Natural killer cell (primary cell): ENCODE results near the gene NAALADL2. TPM values are rescaled to one million over a fixed set of nuclear protein-coding genes. Genes with fewer than 3 reads are reported as not detected.
"Not testable (repeated sequence)": the region's sequence is repeated elsewhere in the genome, so short reads cannot be mapped to it uniquely, and the experiment has no call there.

ENCODE experiments used
- ATAC-seq, 3 donors: fragments of 150-1000 bp in 2 of 3; fragments of 200-7000 bp in 1 of 3; cut with Tn5 transposase; 1 replicate in 1 of 3; 2 replicates in 2 of 3; pipeline ENCODE4 v1.10.0; 2021; ENCODE audit warnings: mild to moderate bottlenecking in 2 of 3, moderate library complexity in 2 of 3
- DNase-seq, 2 donors: peaks; one replicate each; pipeline versions ENCODE4 v3.0.0 to v3.0.0-alpha.2; 2013 to 2021; ENCODE audit warnings: mixed read lengths in 1 of 2
- H3K27ac ChIP-seq: one replicate; pipeline ENCODE4 v1.5.1; 2013; ENCODE audit warnings: mild to moderate bottlenecking, low read length
- H3K27me3 ChIP-seq: one replicate; pipeline ENCODE4 v1.6.1; 2013; ENCODE audit warnings: low read length; ENCODE audit not compliant: control insufficient read depth, insufficient read depth
- H3K36me3 ChIP-seq: one replicate; pipeline ENCODE4 v1.6.1; 2013; ENCODE audit warnings: low read length; ENCODE audit not compliant: control insufficient read depth, insufficient read depth
- H3K4me1 ChIP-seq: one replicate; pipeline ENCODE4 v1.6.1; 2013; ENCODE audit warnings: low read length; ENCODE audit not compliant: control insufficient read depth, insufficient read depth
- H3K4me3 ChIP-seq: one replicate; pipeline ENCODE4 v1.5.1; 2013; ENCODE audit warnings: low read length
- H3K9me3 ChIP-seq: one replicate; pipeline ENCODE4 v1.6.1; 2013; ENCODE audit warnings: low read length; ENCODE audit not compliant: control insufficient read depth, insufficient read depth
- H3K27ac Mint-ChIP-seq, 2 donors: one replicate each; pipeline ENCODE4 v1.8.0; 2022; ENCODE audit warnings: mild to moderate bottlenecking in 2 of 2, mixed read lengths in 2 of 2, moderate library complexity in 1 of 2
- H3K27me3 Mint-ChIP-seq, 2 donors: one replicate each; pipeline ENCODE4 v1.8.0; 2022; ENCODE audit warnings: low read depth in 2 of 2, mixed read lengths in 2 of 2
- H3K36me3 Mint-ChIP-seq: one replicate; pipeline ENCODE4 v1.8.0; 2022; ENCODE audit warnings: mixed read lengths
- H3K4me1 Mint-ChIP-seq, 2 donors: one replicate each; pipeline ENCODE4 v1.8.0; 2022; ENCODE audit warnings: mixed read lengths in 2 of 2
- H3K4me3 Mint-ChIP-seq: one replicate; pipeline ENCODE4 v1.8.0; 2022; ENCODE audit warnings: mild to moderate bottlenecking, moderate library complexity, mixed read lengths
- H3K9me3 Mint-ChIP-seq, 2 donors: one replicate each; pipeline ENCODE4 v1.8.0; 2022; ENCODE audit warnings: mixed read lengths in 2 of 2
- CTCF ChIP-seq: fragments of 200-600 bp; IDR thresholded peaks from one replicate; pipeline ENCODE4 v1.8.0; 2022; ENCODE audit warnings: antibody characterized with exemption
- whole genome bisulfite sequencing: methylation state at CpG from one replicate; pipeline ENCODE4 v1.1.7; 2013; ENCODE audit warnings: missing lambda C conversion rate; ENCODE audit not compliant: insufficient coverage; 5-methylcytosine and 5-hydroxymethylcytosine counted together
- intact Hi-C: fragments of 100-400 bp; cut with micrococcal nuclease; formaldehyde crosslinking; loops from one replicate; pipeline ENCODE4 v1.14.2; 2022
- total RNA-seq, 4 donors: library from RNA; stranded (reverse); fragments of 120-200 nt in 1 of 4; gene quantifications; one replicate each; pipeline versions ENCODE4 v1.2.3 to v1.2.4, GENCODE V29; 2013 to 2022

NAALADL2 gene
- total RNA-seq, 3 donors from 2014 or later (not counting 1 experiment from before 2014, with no cell fraction given): not detected

- Histone ChIP-seq H3K36me3 (no peaks in the 10 kb centered on the region), H3K27ac (no peak overlapping the region), H3K4me1 (no peaks in the 10 kb centered on the region), H3K4me3 (no peak overlapping the region), H3K9me3 (no peaks in the 10 kb centered on the region), H3K27me3 (no peaks in the 10 kb centered on the region)
- H3K36me3 Mint-ChIP-seq: no peaks in the 10 kb centered on the region
- intact Hi-C loops: no loop called here
- no peak overlapping the region for H3K27ac Mint-ChIP-seq
- no peaks in the 10 kb centered on the region for H3K27me3 Mint-ChIP-seq
- H3K9me3 Mint-ChIP-seq: peaks cover 2 to 6% of the 10 kb centered on the region in 2 donors
- H3K4me1 Mint-ChIP-seq: no peaks in the 10 kb centered on the region
- 83% methylated on average over 1 of the region's 6 CpGs for WGBS
- DNase-seq (no peak), ATAC-seq (no peak)
- no peak for TF ChIP-seq CTCF
- no peak overlapping the region for H3K4me3 Mint-ChIP-seq
Measured at GRCh38 chr3:175073219-175073905, 214.2 kb downstream of the NAALADL2 start.

GRCh38 chr3:175075269-175075668, 216.1 kb downstream of the NAALADL2 start:
- H3K36me3 Mint-ChIP-seq: no peaks in the 10 kb centered on the region
- Histone ChIP-seq H3K4me1 (no peaks in the 10 kb centered on the region), H3K36me3 (no peaks in the 10 kb centered on the region), H3K27ac (no peak overlapping the region), H3K4me3 (no peak overlapping the region), H3K27me3 (no peaks in the 10 kb centered on the region), H3K9me3 (no peaks in the 10 kb centered on the region)
- intact Hi-C loops: no loop called here
- H3K9me3 Mint-ChIP-seq: peaks cover 4 to 9% of the 10 kb centered on the region in 2 donors
- no peak overlapping the region for H3K4me3 Mint-ChIP-seq
- no peaks in the 10 kb centered on the region for H3K27me3 Mint-ChIP-seq
- ATAC-seq (no peak), DNase-seq (no peak)
- no peaks in the 10 kb centered on the region for H3K4me1 Mint-ChIP-seq
- H3K27ac Mint-ChIP-seq: no peak overlapping the region
- TF ChIP-seq CTCF: no peak

GRCh38 chr3:175077216-175077615, 218.1 kb downstream of the NAALADL2 start:
- no peak overlapping the region for H3K4me3 ChIP-seq
- Mint-ChIP-seq H3K27ac (no peak overlapping the region), H3K36me3 (no peaks in the 10 kb centered on the region), H3K27me3 (no peaks in the 10 kb centered on the region), H3K4me1 (no peaks in the 10 kb centered on the region), H3K9me3 (peaks cover 4 to 16% of the 10 kb centered on the region in 2 donors), H3K4me3 (no peak overlapping the region)
- H3K27me3 ChIP-seq: no peaks in the 10 kb centered on the region
- ATAC-seq: no peak
- H3K27ac ChIP-seq: no peak overlapping the region
- no peak for DNase-seq
- H3K9me3 ChIP-seq: no peaks in the 10 kb centered on the region
- 70% methylated on average over 2 of the region's 3 CpGs for WGBS
- intact Hi-C loops: no loop called here
- H3K36me3 ChIP-seq: no peaks in the 10 kb centered on the region
- no peaks in the 10 kb centered on the region for H3K4me1 ChIP-seq
- TF ChIP-seq CTCF: no peak

- intact Hi-C loops: no loop called here
- DNase-seq (no peak), ATAC-seq (no peak)
- Mint-ChIP-seq H3K4me1 (no peaks in the 10 kb centered on the region), H3K9me3 (peaks cover 8 to 14% of the 10 kb centered on the region in 2 donors), H3K27me3 (no peaks in the 10 kb centered on the region), H3K27ac (no peak overlapping the region), H3K4me3 (no peak overlapping the region), H3K36me3 (no peaks in the 10 kb centered on the region)
- H3K4me3 ChIP-seq: no peak overlapping the region
- no peaks in the 10 kb centered on the region for H3K27me3 ChIP-seq
- no peaks in the 10 kb centered on the region for H3K36me3 ChIP-seq
- H3K9me3 ChIP-seq: no peaks in the 10 kb centered on the region
- TF ChIP-seq CTCF: no peak
- no peak overlapping the region for H3K27ac ChIP-seq
- no peaks in the 10 kb centered on the region for H3K4me1 ChIP-seq
Measured at GRCh38 chr3:175082631-175083030, 223.5 kb downstream of the NAALADL2 start.

GRCh38 chr3:175087128-175087527, 228.0 kb downstream of the NAALADL2 start:
- H3K4me1 ChIP-seq, H3K9me3 ChIP-seq, H3K27me3 ChIP-seq, ATAC-seq, H3K36me3 ChIP-seq, H3K27ac ChIP-seq, H3K4me3 ChIP-seq, H3K27me3 Mint-ChIP-seq, intact Hi-C loops, DNase-seq, H3K4me3 Mint-ChIP-seq, H3K4me1 Mint-ChIP-seq, H3K27ac Mint-ChIP-seq, H3K9me3 Mint-ChIP-seq, H3K36me3 Mint-ChIP-seq: not testable (repeated sequence)
- 95% methylated on average over 17 of the region's 19 CpGs for WGBS
